Measurements from ENCODE around the gene GAB2.

GAB2 gene

GRCh38 chr11:78200553-78200952 is 217.1 kb downstream of the GAB2 start:
- DNase-seq (ENCODE audit: low spot score) = no peak
- WGBS, 2 donors (ENCODE audit: extremely low coverage in 2 of 2, insufficient read length in 2 of 2, insufficient replicate concordance in 1 of 2) = no CpG with 5 or more reads among the region's 13 CpGs
- no peak overlapping the region for H3K18ac ChIP-seq (ENCODE audit: low read length)
- no peak overlapping the region for H3K4me2 ChIP-seq (ENCODE audit: insufficient read depth, low read length, poor library complexity, severe bottlenecking)
- no peak overlapping the region for H2AFZ ChIP-seq (ENCODE audit: low read length)
- no peak overlapping the region for H3K23ac ChIP-seq (ENCODE audit: low read depth, low read length, poor library complexity)
- peaks cover 2% of the 10 kb centered on the region for H3K79me1 ChIP-seq (ENCODE audit: low read depth, low read length)
- H3K4me1 ChIP-seq (ENCODE audit: control insufficient read depth in 2 of 2, insufficient read depth in 1 of 2, low read depth in 1 of 2, low read length in 2 of 2) = peaks cover 0 to under 1% of the 10 kb centered on the region in 2 donors
- H4K8ac ChIP-seq (ENCODE audit: low read depth, low read length) = no peak overlapping the region
- peaks cover 0 to 23% of the 10 kb centered on the region in 2 donors for H3K36me3 ChIP-seq (replicated peaks in 1 of 2; ENCODE audit: control insufficient read depth in 2 of 2, insufficient read depth in 2 of 2, low read length in 2 of 2)
- H2AK5ac ChIP-seq (ENCODE audit: low read depth, low read length) = no peak overlapping the region
- no peak overlapping the region for H2BK5ac ChIP-seq (ENCODE audit: low read length)
- H3K27me3 ChIP-seq (ENCODE audit: control insufficient read depth in 3 of 3, insufficient read depth in 3 of 3, low read depth in 1 of 3, low read length in 3 of 3) = no peaks in the 10 kb centered on the region
- H2BK12ac ChIP-seq (ENCODE audit: low read length) = no peak overlapping the region
- H3K4ac ChIP-seq (ENCODE audit: low read length) = no peak overlapping the region
- no peak overlapping the region for H2BK15ac ChIP-seq (ENCODE audit: low read length)
- no peak overlapping the region for H3K27ac ChIP-seq (replicated peaks; ENCODE audit: low read length)
- H4K91ac ChIP-seq (ENCODE audit: low read depth, low read length, poor library complexity) = no peak overlapping the region
- peak overlapping the region in 1 of 2 donors; percentile 3 for H3K4me3 ChIP-seq (ENCODE audit: low read length in 2 of 2)
- H3K9me3 ChIP-seq (replicated peaks in 1 of 2; ENCODE audit: control insufficient read depth in 2 of 2, insufficient read depth in 1 of 2, low read depth in 1 of 2, low read length in 2 of 2) = no peaks in the 10 kb centered on the region
- H3K14ac ChIP-seq (ENCODE audit: low read length) = no peak overlapping the region
- H2BK120ac ChIP-seq (ENCODE audit: low read depth, low read length) = no peak overlapping the region
- H3K9ac ChIP-seq (ENCODE audit: low read depth, low read length, poor library complexity) = no peak overlapping the region

GRCh38 chr11:78200061-78200460 is 217.6 kb downstream of the GAB2 start:
- WGBS, 2 donors (ENCODE audit: extremely low coverage in 2 of 2, insufficient read length in 2 of 2, insufficient replicate concordance in 1 of 2) = no CpG with 5 or more reads among the region's 4 CpGs
- Histone ChIP-seq H3K4me2 (ENCODE audit: insufficient read depth, low read length, poor library complexity, severe bottlenecking) (no peak overlapping the region), H2BK5ac (ENCODE audit: low read length) (no peak overlapping the region), H3K9me3 (replicated peaks in 1 of 2; ENCODE audit: control insufficient read depth in 2 of 2, insufficient read depth in 1 of 2, low read depth in 1 of 2, low read length in 2 of 2) (no peaks in the 10 kb centered on the region), H3K79me1 (ENCODE audit: low read depth, low read length) (peaks cover 4% of the 10 kb centered on the region), H3K18ac (ENCODE audit: low read length) (no peak overlapping the region), H2BK120ac (ENCODE audit: low read depth, low read length) (no peak overlapping the region), H3K27ac (replicated peaks; ENCODE audit: low read length) (no peak overlapping the region), H3K4me3 (ENCODE audit: low read length in 2 of 2) (no peak overlapping the region), H3K14ac (ENCODE audit: low read length) (no peak overlapping the region), H3K23ac (ENCODE audit: low read depth, low read length, poor library complexity) (no peak overlapping the region), H3K4me1 (ENCODE audit: control insufficient read depth in 2 of 2, insufficient read depth in 1 of 2, low read depth in 1 of 2, low read length in 2 of 2) (peaks cover 0 to 2% of the 10 kb centered on the region in 2 donors), H2AK5ac (ENCODE audit: low read depth, low read length) (no peak overlapping the region), H4K91ac (ENCODE audit: low read depth, low read length, poor library complexity) (no peak overlapping the region), H2BK15ac (ENCODE audit: low read length) (no peak overlapping the region), H3K4ac (ENCODE audit: low read length) (no peak overlapping the region), H4K8ac (ENCODE audit: low read depth, low read length) (no peak overlapping the region), H2AFZ (ENCODE audit: low read length) (no peak overlapping the region), H3K9ac (ENCODE audit: low read depth, low read length, poor library complexity) (no peak overlapping the region), H3K27me3 (ENCODE audit: control insufficient read depth in 3 of 3, insufficient read depth in 3 of 3, low read depth in 1 of 3, low read length in 3 of 3) (no peaks in the 10 kb centered on the region), H2BK12ac (ENCODE audit: low read length) (no peak overlapping the region), H3K36me3 (replicated peaks in 1 of 2; ENCODE audit: control insufficient read depth in 2 of 2, insufficient read depth in 2 of 2, low read length in 2 of 2) (peaks cover 0 to 23% of the 10 kb centered on the region in 2 donors)
- no peak for DNase-seq (ENCODE audit: low spot score)

- peaks cover 6% of the 10 kb centered on the region for H3K79me1 ChIP-seq (ENCODE audit: low read depth, low read length)
- peaks cover 0 to 23% of the 10 kb centered on the region in 2 donors for H3K36me3 ChIP-seq (replicated peaks in 1 of 2; ENCODE audit: control insufficient read depth in 2 of 2, insufficient read depth in 2 of 2, low read length in 2 of 2)
- no CpG with 5 or more reads among the region's 5 CpGs for WGBS, 2 donors (ENCODE audit: extremely low coverage in 2 of 2, insufficient read length in 2 of 2, insufficient replicate concordance in 1 of 2)
These were observed 218.0 kb downstream of the GAB2 start for GRCh38 chr11:78199653-78200015.

GRCh38 chr11:78199015-78199652 is 218.5 kb downstream of the GAB2 start:
- Histone ChIP-seq H3K9me3 (replicated peaks in 1 of 2; ENCODE audit: control insufficient read depth in 2 of 2, insufficient read depth in 1 of 2, low read depth in 1 of 2, low read length in 2 of 2) (no peaks in the 10 kb centered on the region), H4K8ac (ENCODE audit: low read depth, low read length) (no peak overlapping the region), H3K79me1 (ENCODE audit: low read depth, low read length) (peaks cover 6% of the 10 kb centered on the region), H2AFZ (ENCODE audit: low read length) (no peak overlapping the region), H3K23ac (ENCODE audit: low read depth, low read length, poor library complexity) (no peak overlapping the region), H3K4ac (ENCODE audit: low read length) (no peak overlapping the region), H2BK120ac (ENCODE audit: low read depth, low read length) (no peak overlapping the region), H3K27ac (replicated peaks; ENCODE audit: low read length) (no peak overlapping the region), H2BK12ac (ENCODE audit: low read length) (no peak overlapping the region), H3K27me3 (ENCODE audit: control insufficient read depth in 3 of 3, insufficient read depth in 3 of 3, low read depth in 1 of 3, low read length in 3 of 3) (no peaks in the 10 kb centered on the region), H3K4me3 (ENCODE audit: low read length in 2 of 2) (no peak overlapping the region), H4K91ac (ENCODE audit: low read depth, low read length, poor library complexity) (no peak overlapping the region), H2AK5ac (ENCODE audit: low read depth, low read length) (no peak overlapping the region), H3K9ac (ENCODE audit: low read depth, low read length, poor library complexity) (no peak overlapping the region), H2BK5ac (ENCODE audit: low read length) (no peak overlapping the region), H2BK15ac (ENCODE audit: low read length) (no peak overlapping the region), H3K4me2 (ENCODE audit: insufficient read depth, low read length, poor library complexity, severe bottlenecking) (no peak overlapping the region), H3K18ac (ENCODE audit: low read length) (peak overlapping the region; percentile 33), H3K36me3 (replicated peaks in 1 of 2; ENCODE audit: control insufficient read depth in 2 of 2, insufficient read depth in 2 of 2, low read length in 2 of 2) (peaks cover 0 to 23% of the 10 kb centered on the region in 2 donors), H3K4me1 (ENCODE audit: control insufficient read depth in 2 of 2, insufficient read depth in 1 of 2, low read depth in 1 of 2, low read length in 2 of 2) (peaks cover 0 to 2% of the 10 kb centered on the region in 2 donors), H3K14ac (ENCODE audit: low read length) (peak overlapping the region; percentile 92)
- DNase-seq (ENCODE audit: low spot score) = no peak
- no CpG with 5 or more reads among the region's 6 CpGs for WGBS, 2 donors (ENCODE audit: extremely low coverage in 2 of 2, insufficient read length in 2 of 2, insufficient replicate concordance in 1 of 2)

More at GRCh38 chr11:78199653-78200015, 218.0 kb downstream of the GAB2 start:
- Histone ChIP-seq H3K9ac (ENCODE audit: low read depth, low read length, poor library complexity) (no peak overlapping the region), H4K8ac (ENCODE audit: low read depth, low read length) (no peak overlapping the region), H4K91ac (ENCODE audit: low read depth, low read length, poor library complexity) (no peak overlapping the region), H3K4ac (ENCODE audit: low read length) (no peak overlapping the region), H3K9me3 (replicated peaks in 1 of 2; ENCODE audit: control insufficient read depth in 2 of 2, insufficient read depth in 1 of 2, low read depth in 1 of 2, low read length in 2 of 2) (no peaks in the 10 kb centered on the region), H3K23ac (ENCODE audit: low read depth, low read length, poor library complexity) (no peak overlapping the region), H3K4me1 (ENCODE audit: control insufficient read depth in 2 of 2, insufficient read depth in 1 of 2, low read depth in 1 of 2, low read length in 2 of 2) (peaks cover 0 to 2% of the 10 kb centered on the region in 2 donors), H2BK120ac (ENCODE audit: low read depth, low read length) (no peak overlapping the region), H2BK12ac (ENCODE audit: low read length) (no peak overlapping the region), H2AK5ac (ENCODE audit: low read depth, low read length) (no peak overlapping the region), H3K14ac (ENCODE audit: low read length) (no peak overlapping the region), H2BK15ac (ENCODE audit: low read length) (no peak overlapping the region), H3K27ac (replicated peaks; ENCODE audit: low read length) (no peak overlapping the region), H2BK5ac (ENCODE audit: low read length) (no peak overlapping the region), H3K27me3 (ENCODE audit: control insufficient read depth in 3 of 3, insufficient read depth in 3 of 3, low read depth in 1 of 3, low read length in 3 of 3) (no peaks in the 10 kb centered on the region), H3K18ac (ENCODE audit: low read length) (no peak overlapping the region), H2AFZ (ENCODE audit: low read length) (no peak overlapping the region), H3K4me2 (ENCODE audit: insufficient read depth, low read length, poor library complexity, severe bottlenecking) (no peak overlapping the region), H3K4me3 (ENCODE audit: low read length in 2 of 2) (no peak overlapping the region)
- no peak for DNase-seq (ENCODE audit: low spot score)

Data from neuronal stem cell (in vitro differentiated cells).